ENCODE measurements around the gene PDLIM7. TPM values are rescaled to one million over a fixed set of nuclear protein-coding genes. Genes with fewer than 3 reads are reported as not detected.

Gene PDLIM7
- total and polyA plus RNA-seq, 2 of the 4 experiments (the other 2 are of a cell fraction), result 70.4 to 534 TPM

DNA sequence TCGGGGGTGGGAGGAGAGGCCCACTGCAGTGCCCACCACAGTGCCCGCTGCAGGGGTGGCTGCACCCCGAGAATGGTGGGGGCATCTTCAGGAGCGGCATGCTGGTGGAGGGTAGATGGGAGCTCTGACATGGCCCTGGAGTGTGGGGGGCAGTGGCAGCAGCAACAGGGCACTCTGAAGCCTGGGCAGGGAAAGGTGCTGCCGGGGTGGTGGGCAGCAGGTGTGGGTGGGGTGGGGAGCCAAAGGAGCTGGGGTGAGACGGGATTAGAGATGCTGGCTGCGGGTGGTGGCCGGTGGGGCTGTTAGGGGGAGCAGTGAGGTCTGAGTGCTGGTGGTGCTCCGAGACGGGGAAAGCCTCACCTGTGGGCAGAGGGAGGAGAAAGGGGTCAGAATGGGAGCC is 39.0 kb upstream of the PDLIM7 start:
- intact Hi-C loops (cut with micrococcal nuclease) (no loop called here), in situ Hi-C loops (cut with MboI; ENCODE audit: low sequenced_read_pairs) (no loop called here), dilution Hi-C loops (cut with HindIII; ENCODE audit: low sequenced_read_pairs, unreplicated experiment) (no loop called here)
- DNase-seq (no peak), ATAC-seq (ENCODE audit: low read depth) (no peak)
- Histone ChIP-seq H2BK120ac (ENCODE audit: low read depth, low read length) (no peak overlapping the region; the same call in 1 of the 2 replicates), H3K9ac (ENCODE audit: low read depth, low read length) (no peak overlapping the region), H3K14ac (replicated peaks; ENCODE audit: low read depth, low read length) (no peak overlapping the region), H2BK5ac (ENCODE audit: low read depth, low read length, poor library complexity, severe bottlenecking) (peak overlapping the region; percentile 90), H2AFZ (replicated peaks; ENCODE audit: low read length, poor library complexity) (no peak overlapping the region), H3K4me2 (ENCODE audit: low read depth, low read length) (no peak overlapping the region), H4K20me1 (ENCODE audit: insufficient read depth, low read length) (peaks cover 32% of the 10 kb centered on the region), H3K56ac (ENCODE audit: extremely low read depth, insufficient read depth, low read length) (no peak overlapping the region), H4K8ac (ENCODE audit: low read depth in 2 of 2, low read length in 2 of 2) (0 out of 4 replicates have a peak overlapping the region, but pooled peaks of 1 of the 2 experiments have one; percentile 44), H3K4ac (ENCODE audit: low read depth, low read length) (peak overlapping the region; percentile 62; the same call in 1 of the 2 replicates), H4K5ac (ENCODE audit: low read depth, low read length) (no peak overlapping the region), H3K79me1 (ENCODE audit: low read depth in 1 of 2, low read length in 2 of 2) (peaks cover 50 to 76% of the 10 kb centered on the region in 2 experiments), H3K27ac (ENCODE audit: insufficient read depth, low read length) (peak overlapping the region; percentile 83; the same call in 1 of the 2 replicates), H3K27me3 (ENCODE audit: control insufficient read depth, insufficient read depth, low read length) (no peaks in the 10 kb centered on the region), H3K4me1 (ENCODE audit: control insufficient read depth, insufficient read depth, low read length) (peaks cover 30% of the 10 kb centered on the region), H2BK20ac (ENCODE audit: low read depth, low read length) (no peak overlapping the region), H3K9me1 (ENCODE audit: insufficient read depth, low read length) (peaks cover 29% of the 10 kb centered on the region), H2BK15ac (ENCODE audit: low read depth, low read length) (no peak overlapping the region), H3K4me3 (ENCODE audit: insufficient read depth, low read depth, low read length) (no peak overlapping the region), H2AK5ac (ENCODE audit: low read depth, low read length) (no peak overlapping the region), H3K23ac (ENCODE audit: low read depth, low read length) (0 out of 2 replicates have a peak overlapping the region, but pooled peaks have one; percentile 5), H3K9me3 (ENCODE audit: control insufficient read depth, insufficient read depth, low read length) (no peaks in the 10 kb centered on the region), H3K36me3 (ENCODE audit: control insufficient read depth, insufficient read depth, low read length) (peaks cover 56% of the 10 kb centered on the region), H3K18ac (ENCODE audit: low read depth, low read length) (no peak overlapping the region), H2AK9ac (replicated peaks; ENCODE audit: low read depth, low read length, poor library complexity) (no peak overlapping the region), H4K91ac (ENCODE audit: insufficient read depth, low read depth, low read length) (no peak overlapping the region)
- WGBS, 2 experiments (ENCODE audit: extremely low coverage in 2 of 2, insufficient read length in 1 of 2), result 93% methylated on average over 8 of the region's 10 CpGs; no CpG with 5 or more reads in 1 of the 2 experiments
- ChIA-PET POLR2A (ENCODE audit: unreplicated experiment) (interaction anchor here (0.6 kb wide), 1 partner anchor 56 kb away, joined by 4 read pairs; no protein-coding TSS in a partner anchor), CTCF (no interaction called here)
- no peak for TF ChIP-seq POLR2A (IDR thresholded peaks at IDR 0.05; ENCODE audit: low read depth, low read length)
- TF ChIP-seq BHLHE40 (IDR thresholded peaks at IDR 0.05; ENCODE audit: low read depth, low read length), result no peak
- TF ChIP-seq MXI1 (IDR thresholded peaks at IDR 0.05; ENCODE audit: borderline replicate concordance, low read depth, low read length), result no peak
- TF ChIP-seq CHD1 (IDR thresholded peaks at IDR 0.05; ENCODE audit: low read depth, low read length), result no peak
- TF ChIP-seq, protein P1, sequence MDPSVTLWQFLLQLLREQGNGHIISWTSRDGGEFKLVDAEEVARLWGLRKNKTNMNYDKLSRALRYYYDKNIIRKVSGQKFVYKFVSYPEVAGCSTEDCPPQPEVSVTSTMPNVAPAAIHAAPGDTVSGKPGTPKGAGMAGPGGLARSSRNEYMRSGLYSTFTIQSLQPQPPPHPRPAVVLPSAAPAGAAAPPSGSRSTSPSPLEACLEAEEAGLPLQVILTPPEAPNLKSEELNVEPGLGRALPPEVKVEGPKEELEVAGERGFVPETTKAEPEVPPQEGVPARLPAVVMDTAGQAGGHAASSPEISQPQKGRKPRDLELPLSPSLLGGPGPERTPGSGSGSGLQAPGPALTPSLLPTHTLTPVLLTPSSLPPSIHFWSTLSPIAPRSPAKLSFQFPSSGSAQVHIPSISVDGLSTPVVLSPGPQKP (IDR thresholded peaks at IDR 0.05; ENCODE audit: borderline replicate concordance, low read depth, low read length), result no peak
- no peak for TF ChIP-seq MAZ (IDR thresholded peaks at IDR 0.05; ENCODE audit: borderline replicate concordance, low read depth, low read length)
- no peak for TF ChIP-seq MAFK (IDR thresholded peaks at IDR 0.05; ENCODE audit: low read depth, low read length)
- TF ChIP-seq SMC3 (IDR thresholded peaks at IDR 0.05; ENCODE audit: low read depth, low read length), result no peak
- TF ChIP-seq RAD21 (IDR thresholded peaks at IDR 0.05; ENCODE audit: low read length), result no peak
- TF ChIP-seq NFE2L2 (IDR thresholded peaks at IDR 0.05; ENCODE audit: low read depth, low read length), result no peak
- no peak for TF ChIP-seq CEBPB (IDR thresholded peaks at IDR 0.05; ENCODE audit: low read depth, low read length)
- TF ChIP-seq FOS (IDR thresholded peaks at IDR 0.05; ENCODE audit: low read depth, low read length), result no peak
- no peak for TF ChIP-seq USF2 (IDR thresholded peaks at IDR 0.05; ENCODE audit: low read depth, low read length)
- no peak for TF ChIP-seq RFX5 (IDR thresholded peaks at IDR 0.05; ENCODE audit: low read depth, low read length)
- TF ChIP-seq, protein P2, sequence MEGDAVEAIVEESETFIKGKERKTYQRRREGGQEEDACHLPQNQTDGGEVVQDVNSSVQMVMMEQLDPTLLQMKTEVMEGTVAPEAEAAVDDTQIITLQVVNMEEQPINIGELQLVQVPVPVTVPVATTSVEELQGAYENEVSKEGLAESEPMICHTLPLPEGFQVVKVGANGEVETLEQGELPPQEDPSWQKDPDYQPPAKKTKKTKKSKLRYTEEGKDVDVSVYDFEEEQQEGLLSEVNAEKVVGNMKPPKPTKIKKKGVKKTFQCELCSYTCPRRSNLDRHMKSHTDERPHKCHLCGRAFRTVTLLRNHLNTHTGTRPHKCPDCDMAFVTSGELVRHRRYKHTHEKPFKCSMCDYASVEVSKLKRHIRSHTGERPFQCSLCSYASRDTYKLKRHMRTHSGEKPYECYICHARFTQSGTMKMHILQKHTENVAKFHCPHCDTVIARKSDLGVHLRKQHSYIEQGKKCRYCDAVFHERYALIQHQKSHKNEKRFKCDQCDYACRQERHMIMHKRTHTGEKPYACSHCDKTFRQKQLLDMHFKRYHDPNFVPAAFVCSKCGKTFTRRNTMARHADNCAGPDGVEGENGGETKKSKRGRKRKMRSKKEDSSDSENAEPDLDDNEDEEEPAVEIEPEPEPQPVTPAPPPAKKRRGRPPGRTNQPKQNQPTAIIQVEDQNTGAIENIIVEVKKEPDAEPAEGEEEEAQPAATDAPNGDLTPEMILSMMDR (conservative IDR thresholded peaks at IDR 0.05; ENCODE audit: low read depth, low read length), result no peak
- no peak for TF ChIP-seq RCOR1 (IDR thresholded peaks at IDR 0.05; ENCODE audit: insufficient replicate concordance, low read length)
- BruUV-seq (replicated peaks), result no TSS peak

Data from IMR-90 (cell line).